Renal cortical epithelial cell (primary cell): ENCODE data around the gene MFSD8. TPM values are rescaled to one million over a fixed set of nuclear protein-coding genes. Genes with fewer than 3 reads are reported as not detected.
A peak's percentile ranks its signal among the peaks of the same experiment; 100 is the strongest.
"Not testable (repeated sequence)": the region's sequence is repeated elsewhere in the genome, so short reads cannot be mapped to it uniquely, and the experiment has no call there.

ENCODE experiments used
- DNase-seq: peaks from one replicate; pipeline ENCODE4 v3.0.0-alpha.2; 2011; ENCODE audit warnings: low read depth
- total RNA-seq: library from RNA; depleted of rRNA; stranded (reverse); fragments of >200 nt; gene quantifications from 2 replicates; pipeline ENCODE4 v1.2.3, GENCODE V29; 2014

The MFSD8 gene
- total RNA-seq, result 12.9 and 20.7 TPM in 2 replicates

- peak; percentile 98 for DNase-seq
These were observed at the start of gene MFSD8, which contains the start of gene ABHD18 for GRCh38 chr4:127965062-127965802. TSS of gene MFSD8 (minus strand) at chr4:127965173. CDS start at chr4:127965133, 40 bp downstream. TSS of gene ABHD18 (plus strand) at chr4:127965406. CDS start at chr4:127982956, 17,550 bp downstream.

GRCh38 chr4:128009428-128009827 lies 44.5 kb upstream of the MFSD8 start:
- DNase-seq, result no peak

GRCh38 chr4:128006592-128006991 lies 41.6 kb upstream of the MFSD8 start:
- DNase-seq, result no peak

- DNase-seq, result peak; percentile 39
These were observed 32.8 kb upstream of the MFSD8 start for GRCh38 chr4:127997534-127998388.

GRCh38 chr4:127996521-127996920 lies 31.5 kb upstream of the MFSD8 start:
- not testable (repeated sequence) for DNase-seq

GRCh38 chr4:127995776-127996175 lies 30.8 kb upstream of the MFSD8 start:
- peak; percentile 70 for DNase-seq

GRCh38 chr4:127993151-127993550 lies 28.2 kb upstream of the MFSD8 start:
- no peak for DNase-seq

- no peak for DNase-seq
These were observed 23.7 kb upstream of the MFSD8 start for GRCh38 chr4:127988638-127989037.

- DNase-seq, result no peak
These were observed 21.0 kb upstream of the MFSD8 start for GRCh38 chr4:127985989-127986388.

GRCh38 chr4:127982445-127982844 lies 17.5 kb upstream of the MFSD8 start:
- no peak for DNase-seq

- DNase-seq, result no peak
These were observed 14.0 kb upstream of the MFSD8 start for GRCh38 chr4:127978930-127979329.

- DNase-seq, result no peak
These were observed 10.3 kb upstream of the MFSD8 start for GRCh38 chr4:127975121-127975770.

GRCh38 chr4:127970925-127971324 lies 6.0 kb upstream of the MFSD8 start:
- not testable (repeated sequence) for DNase-seq

GRCh38 chr4:127968586-127968985 lies 3.6 kb upstream of the MFSD8 start:
- no peak for DNase-seq

- peak; percentile 16 for DNase-seq
These were observed 2.3 kb upstream of the MFSD8 start for GRCh38 chr4:127967141-127967775.

GRCh38 chr4:127965803-127966175 lies 816 bp upstream of the MFSD8 start:
- peak; percentile 52 for DNase-seq

- DNase-seq, result not testable (repeated sequence)
These were observed 429 bp downstream of the MFSD8 start for GRCh38 chr4:127964426-127965061.

GRCh38 chr4:127963633-127964398 lies 1.2 kb downstream of the MFSD8 start:
- DNase-seq, result not testable (repeated sequence)

GRCh38 chr4:127959794-127960193 lies 5.2 kb downstream of the MFSD8 start:
- no peak for DNase-seq

GRCh38 chr4:127957105-127957504 lies 7.9 kb downstream of the MFSD8 start:
- no peak for DNase-seq
